HG02798 (cell line): Measurements from ENCODE around the gene KRT14.

Source experiments
- ATAC-seq: cut with Tn5 transposase; IDR thresholded peaks from one replicate; pipeline ENCODE4 v1.9.1; 2021; ENCODE audit warnings: mild to moderate bottlenecking; ENCODE audit not compliant: unreplicated experiment, poor library complexity

The KRT14 gene

GRCh38 chr17:41535764-41536481, 50.8 kb downstream of the KRT14 start:
- ATAC-seq = no peak

- ATAC-seq = no peak
Measured at GRCh38 chr17:41534899-41535546, 51.7 kb downstream of the KRT14 start.

- ATAC-seq = no peak
Measured at GRCh38 chr17:41533613-41534012, 53.1 kb downstream of the KRT14 start.

- ATAC-seq = no peak
Measured at GRCh38 chr17:41532947-41533570, 53.6 kb downstream of the KRT14 start.
